G401 (cell line): Measurements from ENCODE around the gene HABP2. TPM values are rescaled to one million over a fixed set of nuclear protein-coding genes. Genes with fewer than 3 reads are reported as not detected.

Experiments used
- DNase-seq: peaks from one replicate; pipeline ENCODE4 v3.0.0-alpha.2; 2015; ENCODE audit warnings: low spot score
- in situ Hi-C: cut with HindIII; loops from 2 replicates; pipeline ENCODE4 v1.10.0; 2016; ENCODE audit warnings: low sequenced_read_pairs, mixed read lengths
- total RNA-seq: library from RNA; depleted of rRNA; stranded (reverse); fragments of >200 nt; shearing (Covaris generic); gene quantifications from 2 replicates; pipeline ENCODE4 v1.2.3, GENCODE V29; 2014

Gene HABP2
- total RNA-seq, 1 experiment from 2014 or later: not detected

DNA sequence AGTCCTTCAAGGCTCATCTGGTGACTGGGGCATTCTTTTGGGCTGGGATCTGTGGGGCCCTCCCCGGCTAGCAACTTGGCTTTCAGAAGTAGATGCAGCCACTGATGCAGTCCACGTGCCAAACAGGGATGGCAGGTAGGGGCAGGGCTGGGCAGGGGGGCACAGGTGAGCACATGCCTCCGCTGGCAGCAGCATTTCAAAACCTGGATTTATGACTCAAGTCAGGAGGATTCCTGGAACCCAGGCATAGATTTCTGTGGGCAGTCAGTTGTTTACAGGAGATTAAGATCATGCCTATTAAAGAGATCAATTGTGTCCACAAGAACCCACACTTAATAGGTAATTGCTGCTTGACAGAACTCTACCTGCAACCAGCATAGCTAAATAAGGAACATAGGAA, 839 bp upstream of the HABP2 start:
- in situ Hi-C loops: no loop called here
- no peak for DNase-seq

DNA sequence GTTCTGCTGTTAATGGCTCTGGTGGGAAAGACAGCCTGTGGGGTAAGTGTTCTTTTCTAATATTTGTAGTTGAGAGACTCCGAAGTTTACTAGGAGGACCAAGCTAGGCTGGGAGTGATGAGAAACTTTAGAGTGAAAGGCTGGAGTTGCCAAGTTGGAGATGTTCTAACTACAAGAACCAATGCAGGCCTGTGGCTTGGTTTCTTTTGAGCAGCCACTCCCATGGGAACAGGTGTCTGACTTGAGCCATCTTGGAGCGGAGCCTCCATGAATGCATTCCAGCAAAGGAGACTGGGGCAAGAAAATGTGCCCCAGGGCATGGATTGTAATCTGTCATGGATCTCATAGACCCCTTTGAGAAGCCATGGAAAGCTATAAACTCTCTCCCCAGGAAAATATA, 296 bp downstream of the HABP2 start:
- DNase-seq: no peak
- in situ Hi-C loops: no loop called here

DNA sequence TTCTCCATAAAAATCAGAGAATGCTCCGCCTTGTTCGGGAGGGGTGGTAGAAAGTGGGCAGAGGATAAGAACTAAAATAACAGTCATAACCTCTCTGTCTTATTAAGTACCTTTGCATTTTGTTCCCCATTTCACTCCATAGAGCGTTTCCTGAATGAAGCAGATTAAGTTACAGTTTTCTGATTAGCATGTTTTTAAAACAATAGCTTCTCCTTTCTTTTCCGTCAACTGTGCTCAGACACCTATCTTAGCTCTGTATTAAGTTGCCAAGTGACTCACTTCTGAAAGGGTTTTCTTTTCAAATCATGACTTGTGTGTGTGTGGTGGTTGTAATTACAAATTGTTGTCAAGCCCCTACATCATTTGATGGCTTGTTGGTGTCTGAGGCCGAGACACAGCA, 1.4 kb downstream of the HABP2 start:
- in situ Hi-C loops: no loop called here
- DNase-seq: no peak

DNA sequence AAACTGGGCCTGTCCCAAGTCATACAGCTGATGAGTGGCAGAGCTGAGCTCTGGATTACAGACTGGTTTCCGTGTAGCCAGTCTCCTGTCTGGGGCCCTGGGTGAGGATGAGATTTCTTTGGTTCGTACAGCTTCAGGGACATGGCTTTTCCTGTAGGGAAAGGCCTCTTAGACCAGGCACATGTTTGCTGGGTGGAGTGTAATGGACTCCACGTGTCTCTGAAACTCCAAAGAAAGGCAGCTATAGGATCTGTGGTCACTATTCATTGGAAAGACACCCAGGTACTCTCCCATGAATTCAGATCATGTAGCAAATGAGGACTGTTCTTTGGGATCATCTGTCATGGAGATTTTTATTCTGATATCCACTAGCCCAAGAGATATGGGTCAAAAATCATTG, 2.4 kb downstream of the HABP2 start:
- DNase-seq: no peak
- in situ Hi-C loops: no loop called here

DNA sequence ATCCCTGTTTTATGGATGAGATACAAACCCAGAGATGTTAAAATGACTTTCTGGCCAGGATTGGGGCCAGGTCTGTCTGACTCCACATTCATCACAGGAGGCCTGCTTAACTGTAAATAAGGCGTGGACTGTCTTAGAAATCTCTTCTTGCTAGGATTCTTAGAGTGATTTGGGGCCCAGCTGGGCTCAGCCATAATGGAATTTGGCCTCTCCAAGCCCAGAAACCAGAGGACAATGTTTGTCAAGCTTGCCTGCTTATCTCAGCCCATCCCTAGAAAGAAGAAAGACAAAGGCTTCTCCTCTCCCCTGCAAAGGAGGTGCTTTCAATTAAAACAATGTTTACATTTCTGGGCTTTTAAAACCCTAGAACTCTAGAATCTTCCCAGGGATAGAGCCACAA, 2.9 kb downstream of the HABP2 start:
- in situ Hi-C loops: no loop called here
- DNase-seq: no peak

DNA sequence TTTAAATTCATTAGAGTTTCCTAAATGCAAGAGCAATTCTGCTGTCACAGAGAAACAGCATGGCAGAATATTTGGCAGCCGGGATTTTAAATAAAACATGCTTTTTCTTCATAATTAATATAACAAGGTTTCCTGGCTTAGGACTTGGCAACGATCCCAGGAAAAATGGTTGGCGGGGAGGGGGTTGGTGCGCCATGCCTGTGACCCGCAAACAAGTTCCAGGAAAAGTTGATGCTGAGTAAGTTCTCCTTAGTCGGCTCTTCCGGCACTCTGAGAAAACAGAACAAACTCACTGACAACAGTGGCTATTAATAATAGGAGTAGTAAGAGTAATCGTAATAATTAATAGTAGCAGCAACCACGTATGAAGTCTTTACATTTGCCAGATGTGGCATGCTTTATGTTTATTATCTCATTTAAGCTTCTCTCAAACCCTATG, 4.6 kb downstream of the HABP2 start:
- DNase-seq: no peak
- in situ Hi-C loops: no loop called here

DNA sequence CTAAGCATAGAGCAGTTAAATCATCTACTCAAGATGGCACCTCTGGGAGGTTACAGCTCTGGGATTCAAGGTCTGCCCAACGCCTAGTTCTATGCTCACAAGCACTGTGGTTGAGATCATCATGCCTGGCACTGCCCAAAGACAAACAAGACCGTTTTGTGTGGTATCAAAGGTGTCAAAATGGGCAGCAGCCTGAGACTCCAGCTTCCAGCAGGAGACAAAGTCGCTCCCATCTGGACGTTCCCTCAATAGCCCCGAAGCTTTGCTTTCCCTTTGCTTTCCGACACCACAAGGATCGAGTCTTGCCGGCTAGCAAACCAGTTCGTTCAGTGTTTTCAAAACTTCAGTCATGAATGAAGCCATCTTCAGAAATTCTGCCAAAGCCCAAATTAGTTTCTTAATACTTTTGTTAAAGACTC, 5.1 kb downstream of the HABP2 start:
- in situ Hi-C loops: no loop called here
- no peak for DNase-seq

DNA sequence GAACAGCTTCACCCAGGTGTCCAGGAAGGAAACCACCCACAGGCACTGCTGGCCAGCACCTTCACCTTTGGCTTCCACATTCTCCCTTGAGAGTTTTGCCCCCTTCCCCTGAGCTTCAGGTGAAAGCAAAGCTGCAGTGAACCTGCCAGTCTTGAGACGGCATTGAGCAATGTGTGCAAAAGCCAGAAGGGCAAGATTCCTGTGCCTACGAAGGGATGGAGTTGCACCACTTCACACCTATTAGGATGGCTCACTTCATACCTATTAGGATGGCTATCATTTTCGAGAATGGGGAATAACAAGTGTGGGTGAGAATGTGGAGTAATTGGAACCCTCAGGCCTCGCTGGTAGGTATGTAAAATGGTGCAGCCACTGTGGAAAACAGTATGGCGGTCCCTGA, 7.2 kb downstream of the HABP2 start:
- in situ Hi-C loops: no loop called here
- no peak for DNase-seq

DNA sequence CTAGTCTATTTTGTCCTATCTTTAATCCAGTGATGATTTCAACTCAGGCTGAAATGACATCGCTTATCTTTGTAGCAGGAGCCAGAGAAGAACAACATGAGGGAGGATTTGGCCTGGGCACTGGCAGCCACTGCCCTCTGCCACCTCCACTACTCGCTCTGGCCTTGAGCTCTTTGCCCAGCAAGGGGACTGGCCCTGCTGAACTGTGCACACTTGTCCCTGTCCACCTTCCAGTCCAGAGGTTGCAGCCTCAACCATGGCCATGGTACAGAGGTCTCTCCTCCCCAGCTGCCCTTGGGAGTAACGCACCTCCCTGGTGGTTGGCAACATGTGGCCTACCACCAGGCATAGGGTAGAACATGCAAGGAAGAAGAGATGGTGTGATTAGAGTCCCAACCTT, 8.4 kb downstream of the HABP2 start:
- in situ Hi-C loops: no loop called here
- DNase-seq: no peak

DNA sequence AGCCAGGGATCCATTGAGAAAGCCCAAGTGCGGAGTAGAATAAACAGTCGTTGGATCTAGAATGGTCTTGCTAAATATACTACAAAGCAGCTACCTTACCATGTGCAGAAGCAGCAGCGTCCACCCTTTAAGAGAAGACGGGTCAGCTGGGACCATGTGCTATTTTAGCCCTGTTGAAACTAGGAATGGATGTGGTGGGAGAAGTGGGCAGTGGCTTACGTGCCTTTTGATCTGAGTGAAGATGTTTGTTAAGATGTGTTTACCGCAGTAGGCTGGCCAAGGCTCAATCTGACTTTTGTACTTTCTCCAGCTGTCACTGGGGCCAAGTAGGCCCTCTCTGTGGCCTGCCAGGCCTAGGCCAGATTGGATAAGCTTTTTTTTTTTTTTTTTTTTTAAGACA, 9.2 kb downstream of the HABP2 start:
- DNase-seq: no peak
- in situ Hi-C loops: no loop called here

DNA sequence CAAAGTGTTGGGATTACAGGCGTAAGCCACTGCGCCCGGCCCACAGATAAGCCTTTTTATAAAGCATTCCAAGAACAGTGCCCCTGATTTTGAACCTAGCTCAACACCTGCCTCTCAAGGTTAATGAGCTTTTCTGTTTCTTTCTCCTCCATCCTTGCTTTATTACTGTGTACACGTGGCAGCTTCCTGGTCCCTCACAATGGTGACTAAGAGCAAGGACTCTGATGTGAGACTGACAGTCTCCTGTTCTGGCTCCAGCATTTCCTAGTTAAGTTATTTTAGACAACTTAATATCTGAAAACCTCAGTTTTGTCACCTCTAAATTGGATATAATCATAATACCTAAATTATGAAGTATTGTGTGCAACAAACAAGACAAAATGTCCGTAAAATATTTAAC, 9.9 kb downstream of the HABP2 start:
- no peak for DNase-seq
- in situ Hi-C loops: no loop called here

DNA sequence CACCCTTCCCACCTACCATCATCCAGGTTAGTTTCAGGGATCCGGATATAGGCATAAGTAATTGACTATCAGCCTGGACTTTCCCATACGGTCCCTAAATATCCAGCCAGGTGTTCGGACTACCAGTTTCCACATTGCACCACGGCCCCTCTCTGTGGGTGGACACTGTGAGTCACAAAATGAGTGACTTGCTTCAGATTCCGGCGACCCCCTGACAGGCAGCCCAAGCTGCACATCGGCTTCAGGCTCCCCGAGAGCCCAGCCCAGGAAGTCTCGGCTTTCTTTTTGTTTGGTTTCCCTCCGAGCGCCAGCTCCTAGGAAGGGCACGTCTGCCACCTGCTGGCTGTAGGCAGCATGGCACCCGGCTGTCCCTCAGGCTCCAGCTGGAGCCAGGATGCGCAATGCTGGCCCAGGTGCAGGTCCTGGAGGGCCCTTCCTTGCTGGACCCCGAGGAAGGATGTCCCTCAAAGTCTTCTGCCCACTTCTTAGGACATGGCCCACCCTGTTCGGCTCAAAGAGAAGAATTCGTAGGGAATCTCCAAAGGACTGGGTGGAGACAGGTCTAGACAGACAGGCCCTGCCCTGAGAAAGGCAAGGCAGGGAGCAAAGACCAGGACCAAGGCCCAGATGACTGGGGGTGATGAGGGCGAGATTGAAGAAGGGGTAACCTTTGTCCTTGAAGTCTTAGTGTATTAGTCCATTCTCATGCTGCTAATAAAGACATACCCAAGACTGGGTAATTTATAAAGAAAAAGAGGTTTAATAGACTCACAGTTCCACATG, 10.6 kb downstream of the HABP2 start:
- in situ Hi-C loops: no loop called here
- DNase-seq: peak; percentile 40

DNA sequence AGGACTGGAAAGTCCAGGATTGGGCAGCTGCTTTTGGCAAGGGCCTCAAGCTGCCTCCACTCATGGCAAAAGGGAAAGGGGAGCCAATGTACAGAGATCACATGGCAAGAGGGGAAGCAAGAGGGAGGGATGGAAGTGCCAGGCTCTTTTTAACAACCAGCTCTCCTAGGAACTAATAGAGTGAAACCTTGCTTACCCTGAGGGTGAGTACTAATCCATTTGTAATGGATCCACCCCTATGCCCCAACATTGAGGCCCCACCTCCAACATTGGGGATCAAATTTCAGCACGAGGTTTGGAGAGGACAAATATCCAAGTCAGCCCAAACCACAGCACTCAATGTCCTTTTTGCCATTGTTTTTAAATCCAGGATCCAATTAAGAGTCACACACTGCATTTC, 12.5 kb downstream of the HABP2 start:
- DNase-seq: no peak
- in situ Hi-C loops: no loop called here

DNA sequence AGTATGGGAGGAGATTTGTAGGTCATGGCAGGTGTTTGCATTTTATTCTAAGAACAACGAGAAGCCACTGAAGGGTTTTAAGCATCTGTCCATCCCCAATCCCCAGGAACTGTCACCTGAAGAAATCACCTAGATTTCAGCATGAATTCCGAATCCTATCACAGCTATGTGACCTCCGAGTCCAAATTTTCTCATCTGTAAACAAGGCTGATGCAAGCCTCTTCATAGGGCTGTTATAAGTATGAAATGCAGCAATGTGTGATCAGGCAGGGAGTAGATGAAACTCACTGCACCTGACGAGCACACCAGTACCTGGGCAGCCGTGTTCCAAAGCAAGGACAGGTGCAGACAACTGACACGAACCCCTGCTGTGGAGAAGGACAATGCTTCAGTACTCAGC, 14.0 kb downstream of the HABP2 start:
- no peak for DNase-seq
- in situ Hi-C loops: no loop called here

DNA sequence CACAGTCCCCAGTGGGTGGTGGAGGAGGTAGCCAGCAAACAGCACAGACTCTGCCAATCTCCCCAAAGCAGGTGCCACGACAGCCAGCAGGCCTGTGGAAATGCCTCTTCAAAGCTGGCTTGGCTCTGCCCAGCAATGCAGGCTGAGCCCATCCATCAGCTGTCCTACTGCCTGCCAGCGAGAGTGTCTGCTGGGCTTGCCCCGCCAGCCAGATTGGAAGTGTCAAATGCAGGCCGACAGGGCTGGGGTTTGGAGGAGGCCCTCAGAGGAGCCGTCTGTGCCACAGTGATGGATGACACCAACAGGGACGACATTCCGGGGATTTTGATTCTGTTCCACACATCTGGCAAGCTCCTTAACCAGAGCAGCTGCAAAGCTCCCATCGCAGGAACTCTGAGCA, 16.7 kb downstream of the HABP2 start:
- in situ Hi-C loops: no loop called here
- DNase-seq: no peak

DNA sequence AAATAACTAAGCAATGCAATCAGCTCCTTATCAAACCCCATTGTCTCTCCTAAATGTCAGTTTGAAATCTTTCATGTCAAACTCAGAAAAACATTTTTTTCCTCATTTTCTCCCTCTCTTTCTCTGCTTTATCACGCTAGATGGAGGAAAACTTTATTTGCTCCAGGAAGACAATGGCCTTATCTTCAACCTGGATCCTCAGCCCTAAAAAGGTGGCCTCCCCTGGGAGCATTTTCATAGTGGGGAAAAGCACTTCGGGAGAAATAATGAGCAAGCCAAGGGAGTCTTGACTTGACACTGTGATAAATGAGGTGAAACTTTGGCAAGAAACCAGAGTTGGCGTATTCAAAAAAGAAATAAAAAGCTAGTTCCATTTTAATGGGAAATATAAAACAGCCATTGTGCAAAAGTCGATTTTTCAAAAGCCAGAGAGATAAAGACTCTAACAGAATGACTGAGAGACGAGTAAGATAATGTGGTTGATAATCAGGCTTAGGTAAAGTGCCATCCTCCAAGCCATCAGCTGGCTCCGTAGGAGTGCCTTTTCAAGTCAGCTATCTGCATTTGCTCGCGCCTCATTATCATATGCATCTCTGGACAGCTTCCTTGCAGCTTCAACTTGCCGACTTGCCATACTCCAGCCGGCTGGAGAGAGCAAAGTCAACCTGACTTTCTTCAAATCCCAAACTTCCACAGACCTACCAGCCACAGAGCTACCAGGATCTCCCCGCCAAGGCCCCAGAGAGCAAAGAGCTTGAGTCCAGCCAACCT, 19.9 kb downstream of the HABP2 start:
- no peak for DNase-seq
- in situ Hi-C loops: no loop called here

DNA sequence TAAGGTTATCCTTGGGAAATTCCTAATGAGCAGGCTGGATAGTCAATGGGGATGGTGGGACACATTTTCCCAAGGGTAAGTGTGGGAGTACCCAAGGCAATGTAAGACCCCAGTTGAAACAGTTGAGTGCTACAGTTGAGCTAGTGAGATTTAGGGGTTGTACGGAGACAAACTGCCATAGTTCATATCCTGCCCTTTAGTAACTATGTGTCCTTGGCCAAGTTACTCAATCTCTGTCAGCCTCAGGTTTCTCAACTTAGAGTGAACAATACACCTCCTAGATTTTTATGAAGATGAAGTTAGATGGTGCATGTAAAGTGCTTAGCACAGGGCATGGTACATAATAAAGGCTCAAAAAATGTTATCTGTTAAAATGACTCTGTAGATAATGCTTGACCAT, 20.5 kb downstream of the HABP2 start:
- in situ Hi-C loops: no loop called here
- DNase-seq: no peak

DNA sequence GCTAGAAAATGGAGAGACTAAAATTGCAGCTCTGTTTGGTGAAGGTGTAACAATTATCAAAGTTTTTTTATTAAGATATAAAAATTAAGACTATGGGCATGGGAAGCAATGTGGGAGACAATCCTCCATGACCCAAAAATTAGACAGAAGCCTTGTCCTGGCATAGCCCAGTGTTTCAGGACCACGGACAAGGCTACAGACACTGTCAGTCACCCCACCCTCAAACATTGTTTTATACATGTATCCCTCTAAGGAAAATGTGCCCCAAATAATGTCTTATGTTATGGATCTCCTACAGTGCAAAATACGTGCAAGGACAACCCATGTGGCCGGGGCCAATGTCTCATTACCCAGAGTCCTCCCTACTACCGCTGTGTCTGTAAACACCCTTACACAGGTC, 24.0 kb downstream of the HABP2 start:
- DNase-seq: no peak
- in situ Hi-C loops: no loop called here

DNA sequence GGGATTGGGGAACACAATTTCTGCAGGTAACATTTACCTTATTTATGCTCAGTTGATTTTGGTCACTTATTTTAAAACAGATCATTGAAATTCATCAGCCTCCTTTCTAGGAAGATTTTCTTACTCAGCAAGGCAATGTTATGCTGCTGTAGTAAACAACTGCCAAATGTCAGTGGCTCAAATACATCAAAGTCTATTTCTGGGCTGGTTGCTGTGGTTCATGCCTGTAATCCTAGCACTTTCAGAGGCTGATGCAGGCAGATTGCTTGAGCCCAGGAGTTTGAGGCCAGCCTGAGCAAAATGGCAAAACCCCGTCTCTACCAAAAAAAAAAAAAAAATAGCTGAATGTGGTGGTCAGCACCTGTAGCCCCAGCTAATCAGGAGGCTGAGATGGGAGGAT, 25.9 kb downstream of the HABP2 start:
- no peak for DNase-seq
- in situ Hi-C loops: no loop called here

DNA sequence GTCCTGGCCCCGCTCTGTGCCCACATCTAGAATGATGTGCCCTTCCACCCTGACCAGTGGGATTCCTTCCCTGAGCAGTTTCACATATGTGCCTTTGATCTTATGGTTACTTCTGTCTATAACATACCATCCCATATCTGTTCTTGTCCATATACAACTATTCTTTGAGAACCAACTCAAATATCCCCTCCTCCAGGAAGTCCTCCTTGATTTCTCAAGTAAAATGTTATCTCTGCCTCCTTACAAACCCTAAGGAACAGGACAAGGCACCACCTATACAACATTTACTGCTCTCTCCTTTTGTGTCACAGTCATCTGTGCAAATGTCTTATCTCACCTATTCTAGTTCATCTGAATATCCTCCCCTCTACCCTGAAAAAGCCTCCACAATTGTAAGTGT, 28.2 kb downstream of the HABP2 start:
- no peak for DNase-seq
- in situ Hi-C loops: no loop called here

DNA sequence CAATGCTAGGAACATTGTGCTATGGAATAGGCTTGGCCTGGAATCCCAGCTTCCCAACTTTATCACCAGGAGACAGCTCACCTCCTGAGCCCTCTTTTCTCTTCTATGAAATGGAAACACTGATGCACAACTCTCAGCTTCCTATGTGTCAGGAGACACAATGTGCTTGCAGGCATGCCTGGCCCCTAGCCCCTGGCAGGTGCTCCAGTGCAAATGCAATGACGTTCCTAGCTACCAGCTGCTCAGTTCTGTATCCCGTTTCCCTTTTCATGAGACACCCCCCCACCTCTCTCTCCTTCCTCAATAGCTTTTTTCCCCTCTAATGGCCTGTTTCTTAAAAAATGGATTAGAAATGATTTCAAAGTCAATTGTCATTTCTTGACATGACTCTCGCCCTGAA, 30.7 kb downstream of the HABP2 start:
- in situ Hi-C loops: no loop called here
- no peak for DNase-seq
